ENCODE measurements around the gene ATRIP. TPM values are rescaled to one million over a fixed set of nuclear protein-coding genes. Genes with fewer than 3 reads are reported as not detected.

ATRIP gene
- total RNA-seq, 1 donor from 2014 or later: 14.6 TPM

GRCh38 chr3:48468329-48468731 is 21.8 kb downstream of the ATRIP start:
- H3K9me3 Mint-ChIP-seq: no peaks in the 10 kb centered on the region
- POLR2A ChIA-PET: interaction anchor here (3.0 kb wide), 1 partner anchor 22 kb away, joined by 24 read pairs; the partner anchor contains the start of gene ATRIP
- ATAC-seq (ENCODE audit: low read depth) (no peak), DNase-seq (no peak)
- no peaks in the 10 kb centered on the region for H3K27me3 Mint-ChIP-seq
- no peak for TF ChIP-seq CTCF (IDR thresholded peaks at IDR 0.05)
- intact Hi-C loops (cut with micrococcal nuclease): no loop called here
- H3K4me1 Mint-ChIP-seq: peaks cover 73% of the 10 kb centered on the region
- H3K36me3 Mint-ChIP-seq (ENCODE audit: low read depth): peaks cover 41% of the 10 kb centered on the region
- H3K4me3 Mint-ChIP-seq: peak overlapping the region; percentile 89
- CTCF ChIA-PET: interaction anchor here (3.0 kb wide), 1 partner anchor 32 kb away, joined by 10 read pairs; no protein-coding TSS in a partner anchor
- H3K27ac Mint-ChIP-seq: peak overlapping the region; percentile 96

- DNase-seq: no peak
- H3K36me3 Mint-ChIP-seq (ENCODE audit: low read depth): peaks cover 41% of the 10 kb centered on the region
- H3K27me3 Mint-ChIP-seq: no peaks in the 10 kb centered on the region
- ATAC-seq (ENCODE audit: low read depth): no peak
- peaks cover 77% of the 10 kb centered on the region for H3K4me1 Mint-ChIP-seq
- ChIA-PET CTCF (interaction anchor here (0.8 to 1.2 kb wide), 2 partner anchors 33 to 38 kb away, joined by 4 to 6 read pairs; no protein-coding TSS in a partner anchor), POLR2A (interaction anchor here (0.5 to 1.2 kb wide), 4 partner anchors 22 to 947 kb away, joined by 3 read pairs; partner anchors contain the start of gene CCDC51)
- H3K9me3 Mint-ChIP-seq: no peaks in the 10 kb centered on the region
- peak overlapping the region; percentile 83 for H3K27ac Mint-ChIP-seq
- intact Hi-C loops (cut with micrococcal nuclease): no loop called here
- H3K4me3 Mint-ChIP-seq: peak overlapping the region; percentile 61
- no peak for TF ChIP-seq CTCF (IDR thresholded peaks at IDR 0.05)
Measured at GRCh38 chr3:48469046-48469915, 22.7 kb downstream of the ATRIP start.

GRCh38 chr3:48470286-48470685 is 23.7 kb downstream of the ATRIP start:
- Mint-ChIP-seq H3K9me3 (no peaks in the 10 kb centered on the region), H3K36me3 (ENCODE audit: low read depth) (peaks cover 41% of the 10 kb centered on the region), H3K4me3 (peak overlapping the region; percentile 58), H3K27me3 (no peaks in the 10 kb centered on the region), H3K4me1 (peaks cover 81% of the 10 kb centered on the region), H3K27ac (peak overlapping the region; percentile 83)
- ChIA-PET CTCF (interaction anchor here (0.8 to 1.2 kb wide), 2 partner anchors 34 to 37 kb away, joined by 4 to 6 read pairs; no protein-coding TSS in a partner anchor), POLR2A (interaction anchor here (1.0 to 1.5 kb wide), 4 partner anchors 9 to 34 kb away, joined by 3 to 5 read pairs (median 4); partner anchors contain the start of genes CCDC51 and TMA7)
- intact Hi-C loops (cut with micrococcal nuclease): no loop called here
- no peak for DNase-seq
- no peak for ATAC-seq (ENCODE audit: low read depth)
- TF ChIP-seq CTCF (IDR thresholded peaks at IDR 0.05): no peak

GRCh38 chr3:48472673-48472922 is 26.1 kb downstream of the ATRIP start:
- H3K4me3 Mint-ChIP-seq: peak overlapping the region; percentile 89
- H3K9me3 Mint-ChIP-seq: no peaks in the 10 kb centered on the region
- H3K27me3 Mint-ChIP-seq: no peaks in the 10 kb centered on the region
- peaks cover 30% of the 10 kb centered on the region for H3K36me3 Mint-ChIP-seq (ENCODE audit: low read depth)
- H3K4me1 Mint-ChIP-seq: peaks cover 79% of the 10 kb centered on the region
- DNase-seq: no peak
- peak; percentile 38 for ATAC-seq (ENCODE audit: low read depth)
- POLR2A ChIA-PET: interaction anchor here (0.6 to 2.8 kb wide), 14 partner anchors 8 to 244 kb away, joined by 3 to 29 read pairs (median 6); partner anchors contain the start of genes ATRIP, CCDC51, IP6K2 and NME6
- intact Hi-C loops (cut with micrococcal nuclease): no loop called here
- CTCF ChIA-PET: interaction anchor here (0.8 to 3.5 kb wide), 6 partner anchors 21 to 36 kb away, joined by 3 to 19 read pairs (median 6); partner anchors contain the start of genes CCDC51 and TMA7
- no peak for TF ChIP-seq CTCF (IDR thresholded peaks at IDR 0.05)
- peak overlapping the region; percentile 99 for H3K27ac Mint-ChIP-seq
